ENCODE measurements around the gene PHETA1.

PHETA1 gene

DNA sequence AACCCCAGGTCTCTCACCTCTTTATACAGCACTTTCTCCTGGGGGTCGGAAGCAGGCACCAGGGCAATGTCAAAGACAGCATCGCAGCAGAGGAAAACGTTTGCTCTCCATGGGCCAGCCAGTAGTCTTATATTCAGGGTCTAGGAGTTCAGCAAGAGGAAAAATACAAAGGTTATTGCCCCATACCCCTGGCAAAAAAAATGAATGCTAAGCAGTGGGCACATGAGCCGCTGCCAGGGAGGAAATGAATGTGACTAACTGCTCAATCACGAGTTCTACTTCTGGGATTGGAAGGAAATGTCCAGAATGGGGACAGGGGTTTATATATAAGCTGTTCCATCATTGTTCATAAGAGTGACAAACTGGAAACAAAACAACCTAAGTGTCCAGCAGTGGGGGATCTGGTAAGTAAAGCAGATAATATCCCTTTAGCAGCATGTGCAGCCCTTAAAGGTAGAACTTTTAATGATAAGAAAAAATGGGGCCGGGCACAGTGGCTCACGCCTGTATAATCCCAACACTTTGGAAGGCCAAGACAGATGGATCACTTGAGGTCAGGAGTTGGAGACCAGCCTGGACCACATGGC is 53.8 kb downstream of the PHETA1 start:
- DNase-seq (ENCODE audit: low spot score), result no peak
- in situ Hi-C loops (cut with MboI; ENCODE audit: low sequenced_read_pairs, unreplicated experiment), result no loop called here
- TF ChIP-seq, protein P1, sequence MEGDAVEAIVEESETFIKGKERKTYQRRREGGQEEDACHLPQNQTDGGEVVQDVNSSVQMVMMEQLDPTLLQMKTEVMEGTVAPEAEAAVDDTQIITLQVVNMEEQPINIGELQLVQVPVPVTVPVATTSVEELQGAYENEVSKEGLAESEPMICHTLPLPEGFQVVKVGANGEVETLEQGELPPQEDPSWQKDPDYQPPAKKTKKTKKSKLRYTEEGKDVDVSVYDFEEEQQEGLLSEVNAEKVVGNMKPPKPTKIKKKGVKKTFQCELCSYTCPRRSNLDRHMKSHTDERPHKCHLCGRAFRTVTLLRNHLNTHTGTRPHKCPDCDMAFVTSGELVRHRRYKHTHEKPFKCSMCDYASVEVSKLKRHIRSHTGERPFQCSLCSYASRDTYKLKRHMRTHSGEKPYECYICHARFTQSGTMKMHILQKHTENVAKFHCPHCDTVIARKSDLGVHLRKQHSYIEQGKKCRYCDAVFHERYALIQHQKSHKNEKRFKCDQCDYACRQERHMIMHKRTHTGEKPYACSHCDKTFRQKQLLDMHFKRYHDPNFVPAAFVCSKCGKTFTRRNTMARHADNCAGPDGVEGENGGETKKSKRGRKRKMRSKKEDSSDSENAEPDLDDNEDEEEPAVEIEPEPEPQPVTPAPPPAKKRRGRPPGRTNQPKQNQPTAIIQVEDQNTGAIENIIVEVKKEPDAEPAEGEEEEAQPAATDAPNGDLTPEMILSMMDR (IDR thresholded peaks at IDR 0.05; ENCODE audit: borderline replicate concordance, control extremely low read depth, extremely low read depth, insufficient read depth, missing control alignments), result no peak

DNA sequence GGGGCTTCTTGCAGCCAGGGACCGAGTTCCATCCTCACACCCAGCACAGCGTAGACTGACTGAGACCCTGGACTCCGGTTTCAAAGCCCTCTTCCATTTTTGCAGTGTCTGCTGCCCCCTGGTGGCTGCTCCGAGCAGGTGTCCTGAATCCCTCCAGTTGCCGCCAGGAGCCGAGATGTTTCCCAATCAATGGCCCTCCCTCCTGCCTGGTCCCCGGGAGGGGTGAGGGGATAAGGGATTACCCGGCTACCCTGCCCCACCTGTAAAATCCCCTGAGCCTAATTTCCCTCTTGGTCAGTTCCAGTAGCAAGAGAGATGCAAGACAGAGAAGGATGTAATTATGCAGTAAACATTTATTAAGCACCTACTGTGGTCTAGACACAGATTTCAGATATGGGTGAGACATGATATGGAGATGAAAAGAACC is 55.0 kb downstream of the PHETA1 start:
- peak; percentile 89 for DNase-seq (ENCODE audit: low spot score)
- in situ Hi-C loops (cut with MboI; ENCODE audit: low sequenced_read_pairs, unreplicated experiment), result no loop called here
- TF ChIP-seq, protein P1 (IDR thresholded peaks at IDR 0.05; ENCODE audit: borderline replicate concordance, control extremely low read depth, extremely low read depth, insufficient read depth, missing control alignments), result peak; percentile 88

DNA sequence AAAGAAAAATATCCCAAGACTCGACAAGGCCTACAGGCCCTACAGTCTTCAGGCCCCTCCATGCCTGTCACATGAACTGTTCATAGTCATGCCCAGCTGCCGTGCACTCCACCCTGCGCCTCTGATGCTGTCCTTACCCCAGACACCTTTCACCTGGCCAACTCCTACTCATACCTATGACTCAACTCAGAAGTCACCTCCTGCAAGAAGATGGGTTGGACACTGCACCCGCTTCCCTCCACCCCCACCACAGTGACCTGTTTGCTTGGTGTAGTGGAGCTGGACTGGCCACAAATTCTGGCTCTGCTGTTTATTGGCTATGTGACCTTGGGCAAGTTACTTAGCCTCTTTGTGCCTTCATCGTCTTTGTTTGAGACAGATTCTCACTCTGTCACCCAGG is 56.2 kb downstream of the PHETA1 start:
- no peak for DNase-seq (ENCODE audit: low spot score)
- TF ChIP-seq, protein P1 (IDR thresholded peaks at IDR 0.05; ENCODE audit: borderline replicate concordance, control extremely low read depth, extremely low read depth, insufficient read depth, missing control alignments), result no peak
- in situ Hi-C loops (cut with MboI; ENCODE audit: low sequenced_read_pairs, unreplicated experiment), result no loop called here

DNA sequence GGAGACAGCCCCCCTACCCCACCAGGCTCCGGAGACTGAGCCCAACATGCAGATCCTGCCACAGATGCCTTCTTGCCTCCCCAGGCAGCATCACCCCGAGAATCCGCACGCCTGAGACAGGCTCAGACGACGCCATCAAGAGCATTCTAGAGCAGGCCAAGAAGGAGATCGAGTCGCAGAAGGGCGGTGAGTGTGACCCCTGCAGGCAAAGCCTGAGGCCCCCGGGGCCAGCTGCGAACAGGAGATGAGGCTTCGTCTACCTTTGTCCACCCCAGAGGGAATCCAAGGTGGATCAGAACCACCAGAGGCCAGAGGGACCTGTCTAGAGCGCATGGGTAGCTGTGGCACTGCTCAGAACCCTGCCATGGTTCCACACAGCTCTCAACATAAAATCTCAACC is 56.9 kb downstream of the PHETA1 start:
- TF ChIP-seq, protein P1 (IDR thresholded peaks at IDR 0.05; ENCODE audit: borderline replicate concordance, control extremely low read depth, extremely low read depth, insufficient read depth, missing control alignments), result no peak
- in situ Hi-C loops (cut with MboI; ENCODE audit: low sequenced_read_pairs, unreplicated experiment), result no loop called here
- no peak for DNase-seq (ENCODE audit: low spot score)

DNA sequence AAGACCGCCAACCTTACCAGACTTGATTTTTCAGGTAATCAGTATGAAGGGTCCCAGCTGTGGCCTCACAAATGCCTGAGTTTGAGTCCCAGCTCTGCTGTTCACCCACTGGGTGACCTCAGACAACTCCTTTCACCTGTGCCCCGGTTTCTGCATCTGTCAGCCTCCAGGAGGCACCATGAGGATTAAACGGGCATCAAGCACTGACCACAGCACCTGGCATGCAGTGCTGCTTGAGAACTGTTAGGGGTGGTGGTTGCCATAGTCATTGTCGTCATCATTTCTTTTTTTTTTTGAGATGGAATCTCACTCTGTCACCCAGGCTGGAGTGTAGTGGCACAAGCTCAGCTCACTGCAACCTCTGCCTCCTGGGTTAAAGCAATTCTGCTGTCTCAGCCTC is 57.9 kb downstream of the PHETA1 start:
- TF ChIP-seq, protein P1 (IDR thresholded peaks at IDR 0.05; ENCODE audit: borderline replicate concordance, control extremely low read depth, extremely low read depth, insufficient read depth, missing control alignments), result no peak
- in situ Hi-C loops (cut with MboI; ENCODE audit: low sequenced_read_pairs, unreplicated experiment), result no loop called here
- DNase-seq (ENCODE audit: low spot score), result no peak

Data from GM13976 (cell line).